Measurements from ENCODE around the gene RDH14. TPM values are rescaled to one million over a fixed set of nuclear protein-coding genes. Genes with fewer than 3 reads are reported as not detected.

Gene RDH14
- total RNA-seq, 1 experiment from 2014 or later = 22.4 TPM

- TF ChIP-seq ARID4B (CRISPR knock-in tag; IDR thresholded peaks at IDR 0.05; ENCODE audit: borderline replicate concordance) (no peak), E2F4 (CRISPR knock-in tag; IDR thresholded peaks at IDR 0.05; ENCODE audit: borderline replicate concordance, low read depth) (no peak), IRF1 (CRISPR knock-in tag; IDR thresholded peaks at IDR 0.05) (no peak), AR (CRISPR knock-in tag; IDR thresholded peaks at IDR 0.05) (no peak), FOXK1 (CRISPR knock-in tag; IDR thresholded peaks at IDR 0.05) (no peak), ZNF138 (CRISPR knock-in tag; conservative IDR thresholded peaks at IDR 0.05) (no peak), PREB (CRISPR knock-in tag; IDR thresholded peaks at IDR 0.05; ENCODE audit: borderline replicate concordance) (no peak), KAT7 (CRISPR knock-in tag; IDR thresholded peaks at IDR 0.05; ENCODE audit: borderline replicate concordance) (no peak), TEAD1 (CRISPR knock-in tag; IDR thresholded peaks at IDR 0.05) (no peak), GTF2I (CRISPR knock-in tag; conservative IDR thresholded peaks at IDR 0.05) (no peak)
Measured at GRCh38 chr2:18578033-18578432, 17.6 kb upstream of the RDH14 start (continued).

GRCh38 chr2:18566145-18566769, 5.8 kb upstream of the RDH14 start:
- TF ChIP-seq FOXK1 (CRISPR knock-in tag; IDR thresholded peaks at IDR 0.05) (no peak), ZNF532 (CRISPR knock-in tag; IDR thresholded peaks at IDR 0.05; ENCODE audit: borderline replicate concordance) (no peak), E2F4 (CRISPR knock-in tag; IDR thresholded peaks at IDR 0.05; ENCODE audit: borderline replicate concordance, low read depth) (no peak), CREB1 (CRISPR knock-in tag; IDR thresholded peaks at IDR 0.05) (no peak), GTF2I (CRISPR knock-in tag; conservative IDR thresholded peaks at IDR 0.05) (no peak)
- ATAC-seq = no peak
- ChIA-PET CTCF (no interaction called here), POLR2A (no interaction called here)
- no peak overlapping the region for H3K27ac Mint-ChIP-seq
- no peak for DNase-seq (ENCODE audit: low spot score)
- H3K4me3 Mint-ChIP-seq = no peak overlapping the region
- H3K9me3 Mint-ChIP-seq = no peaks in the 10 kb centered on the region
- H3K36me3 Mint-ChIP-seq = no peaks in the 10 kb centered on the region
- peaks cover 11% of the 10 kb centered on the region for H3K4me1 Mint-ChIP-seq
- H3K27me3 Mint-ChIP-seq (ENCODE audit: low read depth) = no peaks in the 10 kb centered on the region; the same call in 1 of the 2 replicates

All from WTC11 (cell line).